Breast epithelium (tissue), 3 donors: ENCODE data around the gene FEM1C.

ENCODE experiments used
- CTCF ChIP-seq, 3 donors: fragments of 450-650 bp; IDR thresholded peaks; one replicate each; pipeline ENCODE4 v1.5.1; 2016 to 2017; ENCODE audit warnings: antibody characterized with exemption in 3 of 3, mild to moderate bottlenecking in 3 of 3, moderate library complexity in 3 of 3
- POLR2A ChIP-seq: fragments of 450-650 bp; IDR thresholded peaks from one replicate; pipeline ENCODE4 v1.6.1; 2016; ENCODE audit warnings: antibody characterized with exemption, mild to moderate bottlenecking, moderate library complexity

GRCh38 chr5:115558388-115558956 is 13.9 kb upstream of the FEM1C start:
- no peak for TF ChIP-seq CTCF (IDR thresholded peaks at IDR 0.05)
- TF ChIP-seq POLR2A = no peak
